Measurements from ENCODE around the gene HIGD2A.

Gene HIGD2A, protein sequence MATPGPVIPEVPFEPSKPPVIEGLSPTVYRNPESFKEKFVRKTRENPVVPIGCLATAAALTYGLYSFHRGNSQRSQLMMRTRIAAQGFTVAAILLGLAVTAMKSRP

GRCh38 chr5:176388444-176389134 lies at the start of gene HIGD2A, which contains the start of gene NOP16:
Gene HIGD2A (plus strand): TSS chr5:176388751. CDS start chr5:176388820, 69 bp downstream.
Gene NOP16 (minus strand): TSS chr5:176388598. CDS start chr5:176388539, 59 bp downstream.
- TF ChIP-seq, protein P1, sequence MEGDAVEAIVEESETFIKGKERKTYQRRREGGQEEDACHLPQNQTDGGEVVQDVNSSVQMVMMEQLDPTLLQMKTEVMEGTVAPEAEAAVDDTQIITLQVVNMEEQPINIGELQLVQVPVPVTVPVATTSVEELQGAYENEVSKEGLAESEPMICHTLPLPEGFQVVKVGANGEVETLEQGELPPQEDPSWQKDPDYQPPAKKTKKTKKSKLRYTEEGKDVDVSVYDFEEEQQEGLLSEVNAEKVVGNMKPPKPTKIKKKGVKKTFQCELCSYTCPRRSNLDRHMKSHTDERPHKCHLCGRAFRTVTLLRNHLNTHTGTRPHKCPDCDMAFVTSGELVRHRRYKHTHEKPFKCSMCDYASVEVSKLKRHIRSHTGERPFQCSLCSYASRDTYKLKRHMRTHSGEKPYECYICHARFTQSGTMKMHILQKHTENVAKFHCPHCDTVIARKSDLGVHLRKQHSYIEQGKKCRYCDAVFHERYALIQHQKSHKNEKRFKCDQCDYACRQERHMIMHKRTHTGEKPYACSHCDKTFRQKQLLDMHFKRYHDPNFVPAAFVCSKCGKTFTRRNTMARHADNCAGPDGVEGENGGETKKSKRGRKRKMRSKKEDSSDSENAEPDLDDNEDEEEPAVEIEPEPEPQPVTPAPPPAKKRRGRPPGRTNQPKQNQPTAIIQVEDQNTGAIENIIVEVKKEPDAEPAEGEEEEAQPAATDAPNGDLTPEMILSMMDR (IDR thresholded peaks at IDR 0.05; ENCODE audit: insufficient read depth, low read depth, low read length, missing control alignments), result no peak
- peak; percentile 99 for DNase-seq (ENCODE audit: low read depth)
- H3K4me3 ChIP-seq (ENCODE audit: low read depth, low read length), result peak within 1 kb of the TSS; percentile 96

- no peak overlapping the region for H3K4me3 ChIP-seq (ENCODE audit: low read depth, low read length)
- no peak for DNase-seq (ENCODE audit: low read depth)
- TF ChIP-seq, protein P1 (IDR thresholded peaks at IDR 0.05; ENCODE audit: insufficient read depth, low read depth, low read length, missing control alignments), result no peak
Measured at GRCh38 chr5:176339304-176339703, 49.2 kb upstream of the HIGD2A start.

- DNase-seq (ENCODE audit: low read depth), result no peak
- TF ChIP-seq, protein P1 (IDR thresholded peaks at IDR 0.05; ENCODE audit: insufficient read depth, low read depth, low read length, missing control alignments), result no peak
- H3K4me3 ChIP-seq (ENCODE audit: low read depth, low read length), result no peak overlapping the region
Measured at GRCh38 chr5:176341325-176342157, 47.0 kb upstream of the HIGD2A start.

GRCh38 chr5:176342158-176342483 lies 46.4 kb upstream of the HIGD2A start:
- no peak for DNase-seq (ENCODE audit: low read depth)
- TF ChIP-seq, protein P1 (IDR thresholded peaks at IDR 0.05; ENCODE audit: insufficient read depth, low read depth, low read length, missing control alignments), result no peak

GRCh38 chr5:176342766-176343458 lies 45.6 kb upstream of the HIGD2A start:
- no peak for DNase-seq (ENCODE audit: low read depth)

More at GRCh38 chr5:176342158-176342483, 46.4 kb upstream of the HIGD2A start:
- no peak overlapping the region for H3K4me3 ChIP-seq (ENCODE audit: low read depth, low read length)

GRCh38 chr5:176350416-176350815 lies 38.1 kb upstream of the HIGD2A start:
- no peak overlapping the region for H3K4me3 ChIP-seq (ENCODE audit: low read depth, low read length)

More at GRCh38 chr5:176342766-176343458, 45.6 kb upstream of the HIGD2A start:
- TF ChIP-seq, protein P1 (IDR thresholded peaks at IDR 0.05; ENCODE audit: insufficient read depth, low read depth, low read length, missing control alignments), result no peak
- H3K4me3 ChIP-seq (ENCODE audit: low read depth, low read length), result no peak overlapping the region

More at GRCh38 chr5:176350416-176350815, 38.1 kb upstream of the HIGD2A start:
- TF ChIP-seq, protein P1 (IDR thresholded peaks at IDR 0.05; ENCODE audit: insufficient read depth, low read depth, low read length, missing control alignments), result no peak
- DNase-seq (ENCODE audit: low read depth), result no peak
